HCT116 (cell line): Measurements from ENCODE around the gene SP7. TPM values are rescaled to one million over a fixed set of nuclear protein-coding genes. Genes with fewer than 3 reads are reported as not detected.

Source experiments
- ATAC-seq: fragments of 200-7000 bp; cut with Tn5 transposase; 2 replicates; pipeline ENCODE4 v1.9.1; 2020; ENCODE audit warnings: mild to moderate bottlenecking, moderate library complexity
- BruUV-seq: library from RNA; stranded (reverse); fragments of 400-500 nt; replicated peaks from 2 replicates; lab custom pipeline; 2021; lab: Mats Ljungman, UMichigan
- CTCF ChIA-PET: fragments of 300-600 bp; sonication (Branson Sonifier 250); formaldehyde crosslinking; loops from one replicate; lab custom pipeline; 2021; ENCODE audit warnings: antibody characterized with exemption; lab: Charles Lee
- POLR2A ChIA-PET: fragments of 300-600, 350-600 bp; sonication (Branson Sonifier 250); formaldehyde crosslinking; loops from one replicate; lab custom pipeline; 2021; ENCODE audit warnings: antibody characterized with exemption; lab: Charles Lee
- RAD21 ChIA-PET, 2 experiments: fragments of 300-600 bp; sonication (Branson Sonifier 250); formaldehyde crosslinking; loops; one replicate each; lab custom pipeline; 2023; ENCODE audit warnings: low total read pairs in 2 of 2; ENCODE audit not compliant: uncharacterized antibody in 2 of 2, unreplicated experiment in 2 of 2, low non-redundant PET in 1 of 2; lab: Charles Lee
- DNase-seq: peaks from one replicate; pipeline ENCODE4 v3.0.0-alpha.2; 2010; ENCODE audit warnings: low read depth, low spot score
- H2AFZ ChIP-seq: fragments of 200-600 bp; shearing (Covaris generic), sonication (generic); 2 replicates; pipeline ENCODE4 v1.6.1; 2017; ENCODE audit warnings: low read depth, mixed run types, mixed read lengths, antibody characterized with exemption, low read length; ENCODE audit not compliant: poor library complexity, severe bottlenecking
- H3K27ac ChIP-seq: 2 replicates; pipeline ENCODE4 v1.5.1; 2012; ENCODE audit warnings: low read depth, low read length
- H3K27me3 ChIP-seq: fragments of 200-600 bp; sonication (generic); 2 replicates; pipeline ENCODE4 v1.6.1; 2016; ENCODE audit warnings: mixed run types, low read length, mixed read lengths; ENCODE audit not compliant: insufficient read depth
- H3K36me3 ChIP-seq, 2 experiments: fragments of 200-500 bp in 1 of 2; fragments of 200-600 bp in 1 of 2; sonication (Bioruptor generic) in 1 of 2; sonication (generic) in 1 of 2; 2 replicates each; pipeline versions ENCODE4 v1.5.1 to v1.6.1; 2014 to 2016; ENCODE audit warnings: low read length in 2 of 2, inconsistent platforms in 1 of 2, mixed read lengths in 1 of 2, mixed run types in 1 of 2; ENCODE audit not compliant: insufficient read depth in 2 of 2, control insufficient read depth in 1 of 2
- H3K4me1 ChIP-seq, 2 experiments: fragments of 200-600 bp in 1 of 2; sonication (generic) in 1 of 2; 2 replicates each; pipeline versions ENCODE4 v1.5.1 to v1.6.1; 2012 to 2017; ENCODE audit warnings: low read length in 2 of 2, inconsistent platforms in 1 of 2, mild to moderate bottlenecking in 1 of 2, mixed read lengths in 1 of 2, mixed run types in 1 of 2, moderate library complexity in 1 of 2; ENCODE audit not compliant: insufficient read depth in 2 of 2, control insufficient read depth in 1 of 2
- H3K4me2 ChIP-seq: fragments of 200-600 bp; sonication (generic); 2 replicates; pipeline ENCODE4 v1.6.1; 2017; ENCODE audit warnings: mixed run types, low read length, mixed read lengths
- H3K4me3 ChIP-seq, 2 experiments: fragments of 200-600 bp in 1 of 2; sonication (generic) in 1 of 2; replicated peaks in 1 of 2; 2 replicates each; pipeline ENCODE4 v1.5.1; 2011 to 2016; ENCODE audit warnings: low read length in 2 of 2, control low read depth in 1 of 2, low read depth in 1 of 2, mild to moderate bottlenecking in 1 of 2, mixed read lengths in 1 of 2, mixed run types in 1 of 2
- H3K79me2 ChIP-seq: fragments of 200-600 bp; sonication (generic); 2 replicates; pipeline ENCODE4 v1.6.1; 2017; ENCODE audit warnings: mild to moderate bottlenecking, mixed run types, low read length, moderate library complexity, mixed read lengths; ENCODE audit not compliant: insufficient read depth
- H3K9ac ChIP-seq: fragments of 200-600 bp; sonication (generic); 2 replicates; pipeline ENCODE4 v1.6.1; 2016; ENCODE audit warnings: low read length, mixed read lengths
- H3K9me2 ChIP-seq: fragments of 200-600 bp; sonication (generic), shearing (Covaris generic); 2 replicates; pipeline ENCODE4 v1.6.1; 2017; ENCODE audit warnings: mixed run types, mild to moderate bottlenecking, moderate library complexity; ENCODE audit not compliant: insufficient read depth
- H3K9me3 ChIP-seq, 2 experiments: fragments of 200-500 bp in 1 of 2; fragments of 200-600 bp in 1 of 2; sonication (Bioruptor generic) in 1 of 2; sonication (generic) in 1 of 2; 2 replicates each; pipeline ENCODE4 v1.6.1; 2014 to 2017; ENCODE audit warnings: low read length in 2 of 2, mixed read lengths in 2 of 2, inconsistent platforms in 1 of 2, low read depth in 1 of 2, mild to moderate bottlenecking in 1 of 2, mixed run types in 1 of 2, moderate library complexity in 1 of 2; ENCODE audit not compliant: control insufficient read depth in 1 of 2, insufficient read depth in 1 of 2
- H4K20me1 ChIP-seq: fragments of 200-600 bp; sonication (generic), shearing (Covaris generic); 2 replicates; pipeline ENCODE4 v1.6.1; 2017; ENCODE audit warnings: mixed run types, mild to moderate bottlenecking, moderate library complexity; ENCODE audit not compliant: insufficient read depth
- CBX3 ChIP-seq: IDR thresholded peaks from 2 replicates; pipeline ENCODE4 v1.6.1; 2012; ENCODE audit warnings: low read depth
- EZH2 ChIP-seq: fragments of 200-600 bp; sonication (generic); IDR thresholded peaks from 2 replicates; pipeline ENCODE4 v1.6.1; 2017; ENCODE audit warnings: antibody characterized with exemption, mixed run types
- EZH2phosphoT487 ChIP-seq: fragments of 200-600 bp; IDR thresholded peaks from 2 replicates; pipeline ENCODE4 v1.6.1; 2018; ENCODE audit warnings: antibody characterized with exemption, borderline replicate concordance
- FOSL1 ChIP-seq: IDR thresholded peaks from 2 replicates; pipeline ENCODE4 v1.6.1; 2012; ENCODE audit warnings: low read depth
- TCF7L2 ChIP-seq: IDR thresholded peaks from 2 replicates; pipeline ENCODE4 v1.7.0; 2011; ENCODE audit warnings: borderline replicate concordance, inconsistent platforms; ENCODE audit not compliant: insufficient read depth, insufficient read length; ENCODE audit errors: extremely low read depth
- ZFX ChIP-seq: fragments of 450-650 bp; IDR thresholded peaks from 2 replicates; pipeline ENCODE4 v1.6.1; 2017
- intact Hi-C: fragments of 100-400 bp; cut with micrococcal nuclease; formaldehyde crosslinking; loops from 2 replicates; pipeline ENCODE4 v1.10.0; 2022
- total RNA-seq: library from RNA; stranded (reverse); gene quantifications from one replicate; pipeline ENCODE4 v1.2.1, GENCODE V29; 2021; ENCODE audit not compliant: unreplicated experiment
- TF ChIP-seq, protein P1 (sequence below): IDR thresholded peaks from 2 replicates; pipeline ENCODE4 v1.6.1; 2012; ENCODE audit warnings: low read depth

The SP7 gene
- total RNA-seq, 1 experiment from 2014 or later, result not detected

DNA sequence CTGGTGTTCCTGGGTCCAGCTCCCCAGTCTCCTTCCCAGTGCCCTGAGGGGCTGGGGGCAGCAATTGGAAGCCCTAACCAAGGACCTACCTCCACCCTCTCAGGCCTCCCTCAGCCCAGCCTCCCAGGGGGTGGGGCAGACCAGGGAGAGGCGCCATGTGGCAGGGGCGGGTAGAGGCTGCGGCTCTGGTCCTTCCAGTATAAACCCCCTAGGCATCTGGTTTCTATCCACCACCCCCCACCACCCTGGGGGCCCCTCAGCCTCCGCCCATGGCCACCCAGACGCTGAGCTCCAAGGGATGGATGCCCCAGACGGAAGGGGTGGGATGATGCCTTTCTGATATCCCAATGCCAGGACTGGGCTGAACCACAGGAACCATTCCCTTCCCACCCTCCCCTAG is 2.8 kb upstream of the SP7 start (continued):
- TF ChIP-seq, protein P1, sequence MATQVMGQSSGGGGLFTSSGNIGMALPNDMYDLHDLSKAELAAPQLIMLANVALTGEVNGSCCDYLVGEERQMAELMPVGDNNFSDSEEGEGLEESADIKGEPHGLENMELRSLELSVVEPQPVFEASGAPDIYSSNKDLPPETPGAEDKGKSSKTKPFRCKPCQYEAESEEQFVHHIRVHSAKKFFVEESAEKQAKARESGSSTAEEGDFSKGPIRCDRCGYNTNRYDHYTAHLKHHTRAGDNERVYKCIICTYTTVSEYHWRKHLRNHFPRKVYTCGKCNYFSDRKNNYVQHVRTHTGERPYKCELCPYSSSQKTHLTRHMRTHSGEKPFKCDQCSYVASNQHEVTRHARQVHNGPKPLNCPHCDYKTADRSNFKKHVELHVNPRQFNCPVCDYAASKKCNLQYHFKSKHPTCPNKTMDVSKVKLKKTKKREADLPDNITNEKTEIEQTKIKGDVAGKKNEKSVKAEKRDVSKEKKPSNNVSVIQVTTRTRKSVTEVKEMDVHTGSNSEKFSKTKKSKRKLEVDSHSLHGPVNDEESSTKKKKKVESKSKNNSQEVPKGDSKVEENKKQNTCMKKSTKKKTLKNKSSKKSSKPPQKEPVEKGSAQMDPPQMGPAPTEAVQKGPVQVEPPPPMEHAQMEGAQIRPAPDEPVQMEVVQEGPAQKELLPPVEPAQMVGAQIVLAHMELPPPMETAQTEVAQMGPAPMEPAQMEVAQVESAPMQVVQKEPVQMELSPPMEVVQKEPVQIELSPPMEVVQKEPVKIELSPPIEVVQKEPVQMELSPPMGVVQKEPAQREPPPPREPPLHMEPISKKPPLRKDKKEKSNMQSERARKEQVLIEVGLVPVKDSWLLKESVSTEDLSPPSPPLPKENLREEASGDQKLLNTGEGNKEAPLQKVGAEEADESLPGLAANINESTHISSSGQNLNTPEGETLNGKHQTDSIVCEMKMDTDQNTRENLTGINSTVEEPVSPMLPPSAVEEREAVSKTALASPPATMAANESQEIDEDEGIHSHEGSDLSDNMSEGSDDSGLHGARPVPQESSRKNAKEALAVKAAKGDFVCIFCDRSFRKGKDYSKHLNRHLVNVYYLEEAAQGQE, result no peak

DNA sequence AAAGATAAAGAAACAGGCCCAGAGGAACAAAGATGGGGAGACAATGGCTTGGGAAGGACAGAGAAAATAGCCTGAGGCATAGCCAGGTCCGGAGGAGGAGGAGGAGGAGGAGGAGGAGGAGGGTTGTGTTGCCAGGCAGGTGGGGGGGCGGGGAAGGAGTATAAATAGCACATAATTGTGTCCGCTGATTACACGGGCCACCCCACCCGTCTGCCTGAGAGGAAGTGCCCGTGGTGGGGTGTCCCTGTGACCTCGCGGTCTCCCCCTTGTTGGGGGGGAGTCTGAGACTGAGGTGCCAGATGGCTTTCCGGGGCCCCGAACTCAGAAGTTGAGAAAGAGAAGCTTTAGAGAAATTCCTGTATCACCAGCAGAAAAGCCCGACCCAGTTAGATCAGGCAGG is 1.9 kb upstream of the SP7 start:
- H3K4me3 ChIP-seq, result no peak overlapping the region
- H3K9ac ChIP-seq, result no peak overlapping the region
- H3K36me3 ChIP-seq, result no peaks in the 10 kb centered on the region
- BruUV-seq, result no TSS peak
- DNase-seq (no peak), ATAC-seq (no peak)
- no peaks in the 10 kb centered on the region for H3K9me3 ChIP-seq
- no peaks in the 10 kb centered on the region for H3K9me2 ChIP-seq
- intact Hi-C loops, result no loop called here
- 0 out of 4 replicates have a peak, but pooled peaks cover 0 to 2% of the 10 kb centered on the region in 2 experiments for H3K4me1 ChIP-seq
- no peak overlapping the region for H2AFZ ChIP-seq
- ChIA-PET POLR2A (no interaction called here), RAD21 (no interaction called here), CTCF (no interaction called here)
- H3K27ac ChIP-seq, result no peak overlapping the region
- H4K20me1 ChIP-seq, result no peaks in the 10 kb centered on the region
- 0 out of 2 replicates have a peak, but pooled peaks cover 3% of the 10 kb centered on the region for H3K27me3 ChIP-seq
- TF ChIP-seq FOSL1 (no peak), EZH2phosphoT487 (no peak), ZFX (no peak), EZH2 (no peak), TCF7L2 (no peak), CBX3 (no peak)
- no peak overlapping the region for H3K4me2 ChIP-seq
- H3K79me2 ChIP-seq, result no peaks in the 10 kb centered on the region
